Keratinocyte (primary cell): Measurements from ENCODE around the gene KRT71. TPM values are rescaled to one million over a fixed set of nuclear protein-coding genes. Genes with fewer than 3 reads are reported as not detected.

ENCODE experiments used
- DNase-seq: peaks from one replicate; pipeline ENCODE4 v3.0.0-alpha.2; 2011; ENCODE audit warnings: low read depth, missing footprints, low spot score
- FAIRE-seq: peaks from 2 replicates; lab custom pipeline; 2011; peaks lifted over from hg19 to GRCh38; lab: Jason Lieb, UNC
- H2AFZ ChIP-seq: 2 replicates; pipeline ENCODE4 v1.6.0; 2012; ENCODE audit warnings: low read length, control low read depth, inconsistent platforms; ENCODE audit not compliant: control insufficient read depth
- H3K27ac ChIP-seq: 2 replicates; pipeline ENCODE4 v1.5.1; 2011; ENCODE audit warnings: low read length; ENCODE audit not compliant: control insufficient read depth, insufficient read depth
- H3K27me3 ChIP-seq: 3 replicates; pipeline ENCODE4 v1.6.0; 2011; ENCODE audit warnings: low read length; ENCODE audit not compliant: control insufficient read depth, insufficient read depth; ENCODE audit errors: extremely low read depth
- H3K36me3 ChIP-seq, 2 experiments: 2 replicates in 1 of 2; 3 replicates in 1 of 2; pipeline ENCODE4 v1.5.1; 2011; ENCODE audit warnings: low read length in 2 of 2, mild to moderate bottlenecking in 1 of 2; ENCODE audit not compliant: control insufficient read depth in 2 of 2, insufficient read depth in 2 of 2; ENCODE audit errors: extremely low read depth in 1 of 2
- H3K4me1 ChIP-seq: 3 replicates; pipeline ENCODE4 v1.5.1; 2011; ENCODE audit warnings: low read length; ENCODE audit not compliant: control insufficient read depth, insufficient read depth; ENCODE audit errors: extremely low read depth
- H3K4me2 ChIP-seq: 3 replicates; pipeline ENCODE4 v1.6.0; 2011; ENCODE audit warnings: low read depth, low read length; ENCODE audit not compliant: control insufficient read depth, insufficient read depth; ENCODE audit errors: extremely low read depth
- H3K4me3 ChIP-seq, 3 experiments: fragments of 200-600 bp in 1 of 3; sonication (generic) in 1 of 3; 2 replicates in 2 of 3; 3 replicates in 1 of 3; pipeline ENCODE4 v1.5.1; 2011 to 2016; ENCODE audit warnings: low read length in 3 of 3, mild to moderate bottlenecking in 3 of 3, control low read depth in 2 of 3, inconsistent platforms in 1 of 3, low read depth in 1 of 3, mixed read lengths in 1 of 3, mixed run types in 1 of 3, moderate library complexity in 1 of 3; ENCODE audit not compliant: control insufficient read depth in 2 of 3, insufficient read depth in 2 of 3; ENCODE audit errors: extremely low read depth in 1 of 3
- H3K79me2 ChIP-seq: 2 replicates; pipeline ENCODE4 v1.6.0; 2012; ENCODE audit warnings: low read length; ENCODE audit not compliant: control insufficient read depth, insufficient read depth
- H3K9ac ChIP-seq: 3 replicates; pipeline ENCODE4 v1.6.0; 2011; ENCODE audit warnings: low read length; ENCODE audit not compliant: control insufficient read depth, insufficient read depth; ENCODE audit errors: extremely low read depth
- H3K9me1 ChIP-seq: 3 replicates; pipeline ENCODE4 v1.6.0; 2011; ENCODE audit warnings: low read length; ENCODE audit not compliant: control insufficient read depth, insufficient read depth; ENCODE audit errors: extremely low read depth
- H3K9me3 ChIP-seq: 2 replicates; pipeline ENCODE4 v1.5.1; 2012; ENCODE audit warnings: low read depth, low read length; ENCODE audit not compliant: control insufficient read depth
- H4K20me1 ChIP-seq: 3 replicates; pipeline ENCODE4 v1.6.0; 2011; ENCODE audit warnings: low read length; ENCODE audit not compliant: control insufficient read depth, insufficient read depth; ENCODE audit errors: extremely low read depth
- CTCF ChIP-seq, 3 experiments: IDR thresholded peaks in 1 of 3; conservative IDR thresholded peaks in 1 of 3; optimal IDR thresholded peaks in 1 of 3; 2 replicates in 2 of 3; 3 replicates in 1 of 3; pipeline versions ENCODE3 to v1.5.1; 2011; ENCODE audit warnings: low read length in 3 of 3, mild to moderate bottlenecking in 3 of 3, moderate library complexity in 2 of 3, control low read depth in 1 of 3, inconsistent platforms in 1 of 3; ENCODE audit not compliant: insufficient read depth in 2 of 3; ENCODE audit errors: extremely low read depth in 1 of 3
- EZH2 ChIP-seq: IDR thresholded peaks from one replicate; pipeline ENCODE4 v1.6.1; 2012; ENCODE audit warnings: inconsistent platforms, mild to moderate bottlenecking, low read length, moderate library complexity
- dilution Hi-C: fragments of 300-500 bp; cut with MboI; formaldehyde crosslinking; loops from one replicate; pipeline ENCODE4 v1.7.0; 2020; ENCODE audit warnings: low sequenced_read_pairs; ENCODE audit not compliant: extremely low pct_ligation_motif_present
- polyA plus RNA-seq, 5 experiments: library from polyadenylated mRNA; depleted of rRNA in 3 of 5; stranded (reverse) in 3 of 5; stranded (forward) in 1 of 5; unstranded in 1 of 5; fragments of >200 nt; gene quantifications; 1 replicate in 1 of 5; 2 replicates in 3 of 5; 3 replicates in 1 of 5; pipeline versions ENCODE4 v1.2.1 to v1.2.3, GENCODE V29; 2011 to 2012; ENCODE audit warnings: missing spikeins in 2 of 5, low read depth in 1 of 5, low replicate concordance in 1 of 5

KRT71 gene
- polyA plus RNA-seq, 1 donor (not counting 4 experiments of a cell fraction or from before 2014, with no cell fraction given), result not detected

DNA sequence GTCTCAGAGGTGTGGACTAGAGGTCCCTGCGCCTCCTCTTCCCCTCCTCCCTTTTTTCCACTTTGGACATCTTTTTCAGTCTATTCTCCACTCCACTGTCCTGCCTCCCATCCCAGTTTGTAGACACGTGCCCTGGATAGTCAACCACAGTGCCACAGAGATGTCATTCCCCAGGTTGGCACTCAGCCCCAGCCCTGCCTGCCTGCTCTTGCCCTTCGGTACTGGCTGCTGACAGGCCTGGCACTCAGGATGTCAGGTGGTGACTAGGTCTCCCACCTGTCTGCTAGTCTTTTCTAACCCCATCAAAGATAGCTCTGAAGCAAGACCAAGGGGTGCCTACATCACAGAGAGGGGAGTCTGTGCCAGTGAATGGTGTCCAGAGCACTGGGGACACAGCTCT, 15.8 kb downstream of the KRT71 start:
- no peaks in the 10 kb centered on the region for H3K27me3 ChIP-seq
- no peaks in the 10 kb centered on the region for H3K36me3 ChIP-seq
- dilution Hi-C loops, result no loop called here
- no peak for TF ChIP-seq CTCF (optimal IDR thresholded peaks at IDR 0.05 in 1 of 3, IDR thresholded peaks at IDR 0.05 in 1 of 3, conservative IDR thresholded peaks at IDR 0.05 in 1 of 3; ENCODE audit: extremely low read depth in 1 of 3, insufficient read depth in 2 of 3, low read length in 3 of 3)
- no peak for TF ChIP-seq EZH2
- H2AFZ ChIP-seq, result no peak overlapping the region
- H3K4me3 ChIP-seq, result no peak overlapping the region
- no peak overlapping the region for H3K9ac ChIP-seq
- H3K79me2 ChIP-seq, result no peaks in the 10 kb centered on the region
- H3K9me3 ChIP-seq, result no peaks in the 10 kb centered on the region
- H4K20me1 ChIP-seq, result no peaks in the 10 kb centered on the region
- FAIRE-seq (no peak), DNase-seq (no peak)
- H3K9me1 ChIP-seq, result no peaks in the 10 kb centered on the region
- peaks cover 19% of the 10 kb centered on the region for H3K4me1 ChIP-seq
- no peak overlapping the region for H3K4me2 ChIP-seq
- H3K27ac ChIP-seq, result no peak overlapping the region

DNA sequence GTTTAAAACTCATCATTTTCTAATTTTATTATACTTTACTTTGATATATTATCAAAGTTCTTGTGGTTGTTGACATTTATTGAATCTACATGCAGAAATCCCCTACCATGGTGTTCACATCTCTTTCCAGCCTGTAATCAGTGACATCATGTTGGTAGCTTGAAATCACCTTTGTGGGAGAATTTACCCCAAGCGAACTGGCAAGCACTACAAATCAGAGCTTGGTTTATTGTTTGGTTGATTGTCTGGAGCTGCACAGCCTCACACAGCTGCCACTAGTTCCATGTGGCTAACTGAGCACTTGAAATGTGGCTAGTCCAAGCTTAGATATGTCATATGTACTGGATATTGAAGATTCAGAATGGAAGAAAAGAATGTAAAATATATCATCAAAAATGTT, 17.4 kb downstream of the KRT71 start:
- FAIRE-seq (no peak), DNase-seq (no peak)
- Histone ChIP-seq H3K4me2 (no peak overlapping the region), H3K36me3 (no peaks in the 10 kb centered on the region), H2AFZ (no peak overlapping the region), H3K27ac (no peak overlapping the region), H3K9me3 (no peaks in the 10 kb centered on the region), H4K20me1 (no peaks in the 10 kb centered on the region), H3K4me1 (peaks cover 19% of the 10 kb centered on the region), H3K4me3 (no peak overlapping the region), H3K9ac (no peak overlapping the region), H3K9me1 (no peaks in the 10 kb centered on the region), H3K79me2 (no peaks in the 10 kb centered on the region), H3K27me3 (no peaks in the 10 kb centered on the region)
- TF ChIP-seq CTCF (optimal IDR thresholded peaks at IDR 0.05 in 1 of 3, IDR thresholded peaks at IDR 0.05 in 1 of 3, conservative IDR thresholded peaks at IDR 0.05 in 1 of 3; ENCODE audit: extremely low read depth in 1 of 3, insufficient read depth in 2 of 3, low read length in 3 of 3) (no peak), EZH2 (no peak)
- dilution Hi-C loops, result no loop called here
